GM21786 (cell line): ENCODE data around the gene ATAT1.

Experiments
- ATAC-seq: cut with Tn5 transposase; IDR thresholded peaks from one replicate; pipeline ENCODE4 v1.9.1; 2021; ENCODE audit not compliant: unreplicated experiment

Gene ATAT1

GRCh38 chr6:30626484-30627366, at the start of gene ATAT1:
TSS of gene ATAT1 (plus strand) at chr6:30626874.
- peak; percentile 85 for ATAC-seq

- ATAC-seq: no peak
Observed at GRCh38 chr6:30578051-30578450, 48.6 kb upstream of the ATAT1 start.

GRCh38 chr6:30583921-30584320, 42.8 kb upstream of the ATAT1 start:
- no peak for ATAC-seq

- no peak for ATAC-seq
Observed at GRCh38 chr6:30589754-30590358, 36.8 kb upstream of the ATAT1 start.

- ATAC-seq: no peak
Observed at GRCh38 chr6:30590509-30590908, 36.2 kb upstream of the ATAT1 start.

GRCh38 chr6:30591008-30591407, 35.7 kb upstream of the ATAT1 start:
- no peak for ATAC-seq

GRCh38 chr6:30592287-30592686, 34.4 kb upstream of the ATAT1 start:
- ATAC-seq: no peak

- peak; percentile 81 for ATAC-seq
Observed at GRCh38 chr6:30597315-30598144, 29.1 kb upstream of the ATAT1 start.

- ATAC-seq: no peak
Observed at GRCh38 chr6:30598912-30599624, 27.6 kb upstream of the ATAT1 start.

- ATAC-seq: no peak
Observed at GRCh38 chr6:30599625-30600324, 26.9 kb upstream of the ATAT1 start.

- ATAC-seq: no peak
Observed at GRCh38 chr6:30600451-30600961, 26.2 kb upstream of the ATAT1 start.

GRCh38 chr6:30601436-30601814, 25.2 kb upstream of the ATAT1 start:
- no peak for ATAC-seq

GRCh38 chr6:30601815-30602641, 24.6 kb upstream of the ATAT1 start:
- ATAC-seq: no peak

GRCh38 chr6:30603961-30604360, 22.7 kb upstream of the ATAT1 start:
- no peak for ATAC-seq

GRCh38 chr6:30610065-30610464, 16.6 kb upstream of the ATAT1 start:
- no peak for ATAC-seq

- no peak for ATAC-seq
Observed at GRCh38 chr6:30611150-30611855, 15.4 kb upstream of the ATAT1 start.

GRCh38 chr6:30611856-30612194, 14.8 kb upstream of the ATAT1 start:
- no peak for ATAC-seq

- no peak for ATAC-seq
Observed at GRCh38 chr6:30612213-30612612, 14.5 kb upstream of the ATAT1 start.
